Skeletal muscle tissue (tissue), 4 donors: ENCODE measurements around the gene DDTL. TPM values are rescaled to one million over a fixed set of nuclear protein-coding genes. Genes with fewer than 3 reads are reported as not detected.
"Not testable (repeated sequence)": the region's sequence is repeated elsewhere in the genome, so short reads cannot be mapped to it uniquely, and the experiment has no call there.

Source experiments
- H3K27ac ChIP-seq: one replicate; pipeline ENCODE4 v1.7.0; 2013; ENCODE audit warnings: mild to moderate bottlenecking, low read depth, low read length, inconsistent platforms
- H3K27me3 ChIP-seq, 3 donors: one replicate each; pipeline ENCODE4 v1.7.0; 2013; ENCODE audit warnings: low read length in 3 of 3; ENCODE audit not compliant: control insufficient read depth in 3 of 3, insufficient read depth in 3 of 3
- H3K36me3 ChIP-seq, 3 donors: one replicate each; pipeline ENCODE4 v1.7.0; 2013; ENCODE audit warnings: low read length in 3 of 3; ENCODE audit not compliant: control insufficient read depth in 3 of 3, insufficient read depth in 3 of 3
- H3K4me1 ChIP-seq, 3 donors: one replicate each; pipeline ENCODE4 v1.7.0; 2013; ENCODE audit warnings: low read length in 3 of 3, mild to moderate bottlenecking in 3 of 3; ENCODE audit not compliant: control insufficient read depth in 3 of 3, insufficient read depth in 3 of 3
- H3K4me3 ChIP-seq, 3 donors: one replicate each; pipeline ENCODE4 v1.7.0; 2013; ENCODE audit warnings: low read length in 3 of 3
- H3K9ac ChIP-seq, 3 donors: one replicate each; pipeline ENCODE4 v1.7.0; 2013; ENCODE audit warnings: low read length in 3 of 3, mild to moderate bottlenecking in 3 of 3, moderate library complexity in 2 of 3, low read depth in 1 of 3
- H3K9me3 ChIP-seq, 3 donors: one replicate each; pipeline ENCODE4 v1.7.0; 2013; ENCODE audit warnings: low read length in 3 of 3; ENCODE audit not compliant: control insufficient read depth in 3 of 3
- total RNA-seq: library from RNA; depleted of rRNA; stranded (reverse); fragments of >200 nt; gene quantifications from one replicate; pipeline ENCODE4 v1.2.3, GENCODE V29; 2014
- donor health status: Osteomylitis.

Gene DDTL
- total RNA-seq, 1 donor from 2014 or later: 3.7 TPM

DNA sequence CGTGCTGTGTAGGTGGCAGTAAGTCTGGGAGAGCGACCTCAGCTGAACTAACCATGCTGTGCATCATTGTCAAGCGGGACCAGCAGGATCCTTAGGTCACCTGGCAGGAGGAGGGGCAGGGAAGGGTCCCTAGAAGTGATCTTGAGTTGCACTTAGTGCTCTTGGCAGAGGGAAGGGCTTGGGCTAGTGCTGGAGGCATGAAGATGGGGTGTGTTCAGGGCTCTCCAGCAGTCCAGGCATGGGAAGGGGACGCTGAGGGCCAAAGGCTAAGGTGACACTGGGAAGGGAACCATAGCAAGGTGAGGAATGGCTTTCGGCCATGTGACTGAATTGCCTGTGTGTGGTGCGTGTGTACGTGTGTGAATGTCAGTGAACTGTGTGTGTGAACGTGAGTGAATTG is 19.4 kb downstream of the DDTL start:
- not testable (repeated sequence) for H3K27me3 ChIP-seq, H3K4me3 ChIP-seq, H3K36me3 ChIP-seq, H3K27ac ChIP-seq, H3K9me3 ChIP-seq, H3K4me1 ChIP-seq, H3K9ac ChIP-seq

GRCh38 chr22:23986538-23987178 is 20.0 kb downstream of the DDTL start:
- H3K36me3 ChIP-seq, H3K27me3 ChIP-seq, H3K4me3 ChIP-seq, H3K4me1 ChIP-seq, H3K9ac ChIP-seq, H3K9me3 ChIP-seq, H3K27ac ChIP-seq: not testable (repeated sequence)

- H3K9me3 ChIP-seq, H3K27ac ChIP-seq, H3K9ac ChIP-seq, H3K4me3 ChIP-seq, H3K4me1 ChIP-seq, H3K36me3 ChIP-seq, H3K27me3 ChIP-seq: not testable (repeated sequence)
Observed at GRCh38 chr22:23989583-23990244, 23.0 kb downstream of the DDTL start.

DNA sequence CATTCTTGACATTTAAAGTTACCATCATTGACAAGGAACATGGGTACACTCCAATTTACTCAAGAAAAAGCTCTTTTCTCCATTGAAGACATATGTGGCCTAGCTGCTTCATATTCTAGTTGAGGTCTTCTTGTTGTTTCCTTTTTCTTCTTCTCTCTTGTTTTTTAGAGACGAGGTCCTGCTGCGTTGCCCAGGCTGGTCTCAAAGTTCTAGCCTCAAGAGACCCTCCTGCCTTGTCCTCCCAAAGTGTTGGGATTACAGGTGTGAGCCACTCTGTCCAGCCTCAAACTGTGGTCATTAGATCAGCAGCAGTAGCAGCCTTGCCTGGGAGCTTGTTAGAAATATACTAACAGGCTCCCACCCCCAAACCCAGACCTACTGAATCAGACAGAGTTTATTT is 26.4 kb downstream of the DDTL start:
- H3K9me3 ChIP-seq, H3K27ac ChIP-seq, H3K4me1 ChIP-seq, H3K4me3 ChIP-seq, H3K36me3 ChIP-seq, H3K9ac ChIP-seq, H3K27me3 ChIP-seq: not testable (repeated sequence)

DNA sequence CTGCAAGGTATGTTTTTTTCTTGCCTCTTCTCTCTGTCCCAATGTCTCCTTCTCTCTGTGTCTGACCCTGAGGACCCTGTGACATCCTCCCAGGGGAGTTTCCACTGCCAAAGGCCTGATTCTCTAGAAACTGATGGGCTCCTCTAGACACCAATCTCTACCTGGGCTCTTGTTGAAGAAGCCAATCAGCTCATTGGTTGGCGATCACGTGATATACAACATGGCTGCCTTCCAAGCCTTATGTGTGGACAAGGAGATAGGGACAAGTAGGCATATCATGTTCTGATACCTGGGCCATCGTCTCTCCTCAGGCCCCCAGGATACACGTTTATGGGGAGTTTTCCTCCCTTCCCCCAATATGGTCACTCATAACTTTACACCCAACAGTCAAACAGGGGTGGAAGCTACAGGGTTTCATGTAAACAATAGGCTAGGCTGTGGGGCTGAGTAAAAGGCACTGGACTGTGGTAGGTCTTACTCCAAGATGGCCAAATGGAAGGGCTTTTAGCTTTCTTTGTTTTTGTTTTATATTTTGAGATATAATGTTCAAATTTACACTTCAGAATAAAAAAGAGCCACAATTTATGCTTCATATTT is 27.0 kb downstream of the DDTL start:
- H3K27me3 ChIP-seq, H3K4me3 ChIP-seq, H3K9me3 ChIP-seq, H3K4me1 ChIP-seq, H3K36me3 ChIP-seq, H3K9ac ChIP-seq, H3K27ac ChIP-seq: not testable (repeated sequence)

DNA sequence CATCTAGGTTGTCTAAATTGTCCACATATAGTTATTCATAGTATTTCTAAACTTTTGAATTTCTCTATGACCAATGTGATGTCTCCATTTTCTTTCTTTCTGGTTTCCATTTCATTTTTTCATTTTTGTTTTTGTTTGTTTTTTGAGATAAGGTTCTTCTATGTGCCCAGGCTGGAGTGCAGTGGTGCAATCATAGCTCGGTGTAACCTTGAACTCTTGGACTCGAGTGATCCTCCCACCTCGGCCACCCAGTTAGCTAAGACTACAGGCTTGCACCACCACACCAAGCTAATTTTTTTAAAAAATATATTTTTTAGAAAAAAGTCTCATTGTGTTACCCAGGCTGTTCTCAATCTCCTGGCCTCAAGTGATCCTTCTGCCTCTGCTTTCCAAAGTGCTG is 30.4 kb downstream of the DDTL start:
- Histone ChIP-seq H3K27ac (no peak overlapping the region), H3K9me3 (no peaks in the 10 kb centered on the region), H3K9ac (no peak overlapping the region), H3K4me3 (no peak overlapping the region), H3K36me3 (no peaks in the 10 kb centered on the region), H3K27me3 (peaks cover 0 to 3% (median 0%) of the 10 kb centered on the region in 3 donors), H3K4me1 (no peaks in the 10 kb centered on the region)

DNA sequence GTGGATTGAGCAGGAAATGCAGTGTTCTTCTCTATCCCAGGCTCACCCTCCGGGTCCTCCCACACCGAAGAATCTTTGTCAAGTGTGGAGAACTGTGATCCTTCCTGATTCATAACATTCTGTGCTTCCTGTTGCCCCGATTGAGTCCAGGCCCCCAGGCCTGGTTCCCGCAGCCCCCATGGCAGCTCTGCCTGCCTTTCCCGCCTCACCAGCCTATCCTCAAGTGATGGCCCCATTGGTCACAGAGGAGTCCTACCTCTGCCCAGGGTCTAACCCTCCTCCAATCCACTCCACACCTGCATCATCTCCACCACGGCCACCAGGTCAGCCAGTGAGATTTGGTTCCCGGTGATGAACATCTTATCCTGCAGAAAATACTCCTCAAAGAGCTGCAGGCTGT is 33.1 kb downstream of the DDTL start:
- H3K4me1 ChIP-seq, H3K9me3 ChIP-seq, H3K4me3 ChIP-seq, H3K27me3 ChIP-seq, H3K36me3 ChIP-seq, H3K9ac ChIP-seq, H3K27ac ChIP-seq: not testable (repeated sequence)

GRCh38 chr22:24001314-24001713 is 34.6 kb downstream of the DDTL start:
- no peaks in the 10 kb centered on the region for H3K9me3 ChIP-seq
- peaks cover 2 to 12% (median 8%) of the 10 kb centered on the region in 3 donors for H3K4me1 ChIP-seq
- no peak overlapping the region for H3K4me3 ChIP-seq
- no peak overlapping the region for H3K27ac ChIP-seq
- H3K36me3 ChIP-seq: no peaks in the 10 kb centered on the region
- H3K27me3 ChIP-seq: peaks cover 0 to 4% (median 0%) of the 10 kb centered on the region in 3 donors
- no peak overlapping the region for H3K9ac ChIP-seq

- Histone ChIP-seq H3K27ac (no peak overlapping the region), H3K9me3 (peaks cover 0 to 2% (median 0%) of the 10 kb centered on the region in 3 donors), H3K27me3 (peaks cover 0 to 4% (median 0%) of the 10 kb centered on the region in 3 donors), H3K4me1 (peaks cover 2 to 12% (median 8%) of the 10 kb centered on the region in 3 donors), H3K36me3 (no peaks in the 10 kb centered on the region), H3K4me3 (no peak overlapping the region), H3K9ac (no peak overlapping the region)
Observed at GRCh38 chr22:24002272-24002671, 35.6 kb downstream of the DDTL start.

GRCh38 chr22:24002851-24003250 is 36.2 kb downstream of the DDTL start:
- Histone ChIP-seq H3K36me3 (no peaks in the 10 kb centered on the region), H3K9ac (no peak overlapping the region), H3K27ac (no peak overlapping the region), H3K4me3 (no peak overlapping the region), H3K9me3 (peaks cover 0 to 2% (median 0%) of the 10 kb centered on the region in 3 donors), H3K27me3 (peaks cover 0 to 4% (median 0%) of the 10 kb centered on the region in 3 donors), H3K4me1 (peaks cover 2 to 12% (median 8%) of the 10 kb centered on the region in 3 donors)
